H7 (cell line): Measurements from ENCODE around the gene GNG4. TPM values are rescaled to one million over a fixed set of nuclear protein-coding genes. Genes with fewer than 3 reads are reported as not detected.
"Not testable (repeated sequence)": the region's sequence is repeated elsewhere in the genome, so short reads cannot be mapped to it uniquely, and the experiment has no call there.

Source experiments
- DNase-seq: peaks from one replicate; pipeline ENCODE4 v3.0.0; 2012
- H3K27me3 ChIP-seq: 2 replicates; pipeline ENCODE4 v1.6.0; 2011; ENCODE audit warnings: mild to moderate bottlenecking, low read length; ENCODE audit not compliant: control insufficient read depth, insufficient read depth
- H3K36me3 ChIP-seq: replicated peaks from 2 replicates; pipeline ENCODE4 v1.5.1; 2011; ENCODE audit warnings: low read length; ENCODE audit not compliant: control insufficient read depth, insufficient read depth
- H3K4me3 ChIP-seq: 2 replicates; pipeline ENCODE4 v1.5.1; 2011; ENCODE audit warnings: low read depth, mild to moderate bottlenecking, control low read depth, low read length, moderate library complexity; ENCODE audit not compliant: insufficient read depth
- total RNA-seq: library from RNA; depleted of rRNA; stranded (reverse); fragments of >200 nt; shearing (Covaris generic); gene quantifications from 2 replicates; pipeline ENCODE4 v1.2.3, GENCODE V29; 2014

Gene GNG4
- total RNA-seq, 1 experiment from 2014 or later, result 39.0 TPM

DNA sequence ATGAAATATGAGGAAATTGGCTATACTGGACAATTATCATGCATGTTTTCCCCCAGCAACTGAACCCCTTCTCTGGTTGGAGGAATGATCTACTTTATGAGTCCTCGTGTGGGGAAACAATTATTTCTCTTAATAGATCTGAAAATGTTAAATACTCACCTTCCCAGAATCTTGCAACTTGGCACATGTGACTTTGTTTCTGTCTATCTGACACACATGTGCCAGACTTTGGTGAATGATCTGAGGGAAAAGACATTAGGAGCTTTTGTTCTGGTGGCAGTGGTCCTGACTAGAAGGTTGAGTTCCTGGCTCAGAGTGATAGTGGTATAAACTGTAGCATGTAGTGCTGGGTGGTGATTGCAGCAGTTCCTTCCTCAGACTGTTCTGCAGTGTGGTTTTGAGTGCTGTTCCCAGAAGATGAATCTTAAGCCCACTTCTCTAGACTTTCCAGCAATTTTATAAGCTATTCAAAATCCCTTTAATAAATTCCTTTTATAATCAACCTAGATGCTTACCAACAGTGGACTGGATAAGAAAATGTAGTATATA, 86.0 kb downstream of the GNG4 start:
- Histone ChIP-seq H3K27me3 (no peaks in the 10 kb centered on the region), H3K4me3 (no peak overlapping the region), H3K36me3 (no peaks in the 10 kb centered on the region)
- no peak for DNase-seq

DNA sequence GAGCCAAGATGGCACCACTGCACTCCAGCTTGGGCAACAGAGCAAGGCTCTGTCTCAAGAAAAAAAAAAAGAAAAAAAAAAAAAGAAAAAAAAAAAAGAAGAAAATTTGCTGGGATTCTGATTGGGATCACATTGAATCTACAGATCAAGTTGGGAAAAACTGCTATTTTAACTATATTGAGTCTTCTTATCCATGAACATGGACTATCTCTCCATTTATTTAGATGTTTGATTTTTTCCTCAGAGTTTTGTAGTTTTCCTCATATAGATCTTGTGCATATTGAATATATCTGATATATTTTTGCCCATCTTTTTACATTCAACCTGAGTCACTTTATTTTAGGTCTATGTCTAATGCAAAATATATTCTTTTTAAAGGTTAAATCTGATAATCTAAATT, 87.0 kb downstream of the GNG4 start:
- Histone ChIP-seq H3K36me3 (no peaks in the 10 kb centered on the region), H3K27me3 (no peaks in the 10 kb centered on the region), H3K4me3 (no peak overlapping the region)
- no peak for DNase-seq

DNA sequence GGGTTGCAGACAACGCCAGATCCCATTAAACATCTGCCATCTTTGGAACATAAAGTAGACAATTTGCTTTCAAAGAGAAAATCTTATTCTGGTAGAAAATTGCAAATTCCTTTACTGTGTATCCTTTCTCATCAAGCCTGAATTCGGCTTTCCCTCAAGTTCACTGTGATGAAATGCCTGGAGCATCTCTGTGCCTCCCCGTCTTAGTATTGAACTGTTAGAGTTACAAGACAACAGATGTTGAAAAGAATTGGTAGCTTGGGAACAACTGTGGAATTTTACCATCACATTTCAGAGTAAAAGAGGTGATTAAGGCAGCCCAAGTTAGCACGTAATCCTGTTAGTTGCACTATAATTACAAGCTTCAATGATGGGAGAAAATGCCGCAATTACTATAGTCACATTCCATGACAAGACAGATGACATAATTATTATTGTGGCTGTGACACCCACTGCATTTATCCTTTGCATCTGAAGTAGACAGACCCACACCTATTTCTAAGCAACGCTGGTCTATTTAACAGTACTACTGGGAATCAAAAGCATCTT, 90.9 kb downstream of the GNG4 start:
- H3K27me3 ChIP-seq, result no peaks in the 10 kb centered on the region
- no peak for DNase-seq

DNA sequence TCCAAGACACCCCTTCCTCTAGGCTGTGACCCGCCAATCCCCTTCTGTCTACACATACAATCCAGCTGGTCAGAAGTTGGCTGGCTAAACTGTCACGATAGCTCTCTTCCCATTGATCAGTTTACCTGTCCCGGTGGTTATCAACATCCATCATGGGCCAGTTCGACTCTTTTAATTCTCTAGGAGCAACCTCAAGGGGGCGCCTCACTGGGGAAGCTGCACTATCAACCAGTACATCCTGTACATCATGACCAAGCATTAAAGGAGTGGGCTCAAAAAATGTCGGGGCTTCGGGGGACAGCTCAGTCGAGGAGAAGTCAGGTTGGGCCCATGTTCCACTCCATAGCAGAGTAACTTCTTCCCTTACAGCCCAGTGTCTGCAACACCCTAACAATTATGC, 92.1 kb downstream of the GNG4 start:
- Histone ChIP-seq H3K4me3 (no peak overlapping the region), H3K36me3 (no peaks in the 10 kb centered on the region), H3K27me3 (no peaks in the 10 kb centered on the region)
- DNase-seq, result peak; percentile 72

More for the DNA sequence above, 90.9 kb downstream of the GNG4 start:
- H3K4me3 ChIP-seq, result no peak overlapping the region
- H3K36me3 ChIP-seq, result no peaks in the 10 kb centered on the region

DNA sequence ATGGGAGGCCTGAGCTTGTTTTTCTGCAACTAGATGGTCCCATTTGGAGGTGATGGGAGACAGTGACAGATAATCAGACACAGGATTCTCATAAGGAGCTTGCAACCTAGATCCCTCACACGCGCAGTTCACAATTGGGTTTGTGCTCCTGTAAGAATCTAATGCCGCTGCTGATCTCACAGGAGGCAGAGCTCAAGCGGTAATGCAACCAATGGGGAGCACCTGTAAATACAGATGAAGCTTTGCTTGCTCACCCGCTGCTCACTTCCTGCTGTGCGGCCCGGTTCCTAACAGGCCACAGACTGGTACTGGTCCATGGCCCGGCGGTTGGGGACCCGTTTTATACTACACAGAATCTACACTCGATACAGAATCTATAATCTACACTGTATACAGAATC, 92.8 kb downstream of the GNG4 start:
- H3K36me3 ChIP-seq, result no peaks in the 10 kb centered on the region
- DNase-seq, result no peak
- H3K27me3 ChIP-seq, result no peaks in the 10 kb centered on the region
- H3K4me3 ChIP-seq, result no peak overlapping the region

DNA sequence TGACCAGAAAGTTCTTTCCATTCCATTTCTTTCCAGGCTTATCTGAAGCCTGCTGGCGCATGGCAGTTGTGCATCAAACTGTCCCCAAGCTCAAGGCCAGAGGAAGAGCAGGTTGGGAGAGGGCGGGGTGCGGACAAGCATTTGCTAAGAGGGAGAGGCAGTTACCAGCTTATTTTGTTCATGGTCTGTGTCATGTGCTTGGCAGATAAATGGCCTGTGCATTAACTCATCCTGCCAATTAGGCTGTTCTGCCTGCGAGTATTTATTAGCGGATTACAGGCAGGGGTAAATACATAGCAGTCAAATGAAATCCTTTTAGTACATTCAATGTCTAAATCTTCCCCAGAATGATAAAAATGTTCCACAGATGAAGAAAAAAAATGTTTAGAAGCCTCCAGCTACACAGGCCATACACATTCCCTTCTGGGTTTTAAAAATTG, 96.5 kb downstream of the GNG4 start:
- Histone ChIP-seq H3K36me3 (no peaks in the 10 kb centered on the region), H3K27me3 (no peaks in the 10 kb centered on the region), H3K4me3 (no peak overlapping the region)
- DNase-seq, result no peak

DNA sequence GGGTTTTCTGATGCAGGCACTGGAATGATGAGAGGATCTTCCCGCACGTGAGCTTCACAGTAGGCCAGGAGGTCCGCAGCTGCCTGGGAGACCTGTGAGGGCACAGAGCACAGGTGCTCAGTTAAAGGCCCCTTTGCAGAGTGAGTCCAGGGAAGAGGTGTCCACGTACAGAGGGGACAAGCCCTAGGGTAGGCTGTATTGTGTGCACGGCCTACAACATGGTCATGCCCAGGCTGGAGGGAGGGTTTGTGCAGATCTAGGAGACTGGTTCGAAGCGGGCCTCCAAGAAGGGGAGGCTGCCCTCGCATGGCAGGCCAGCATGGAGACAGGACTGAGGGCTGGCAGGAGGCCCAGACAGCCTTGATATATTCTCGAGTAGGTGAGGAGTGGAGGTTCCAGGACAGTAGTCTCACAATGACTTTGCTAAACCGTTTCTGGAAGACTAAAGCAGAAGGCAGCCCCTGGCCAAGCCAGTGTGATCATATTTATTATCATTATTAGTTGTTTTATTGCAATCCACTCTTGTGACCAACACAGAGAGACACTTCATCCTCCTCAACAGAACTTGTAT, 97.4 kb downstream of the GNG4 start:
- no peaks in the 10 kb centered on the region for H3K36me3 ChIP-seq
- no peak for DNase-seq
- no peak overlapping the region for H3K4me3 ChIP-seq
- no peaks in the 10 kb centered on the region for H3K27me3 ChIP-seq

DNA sequence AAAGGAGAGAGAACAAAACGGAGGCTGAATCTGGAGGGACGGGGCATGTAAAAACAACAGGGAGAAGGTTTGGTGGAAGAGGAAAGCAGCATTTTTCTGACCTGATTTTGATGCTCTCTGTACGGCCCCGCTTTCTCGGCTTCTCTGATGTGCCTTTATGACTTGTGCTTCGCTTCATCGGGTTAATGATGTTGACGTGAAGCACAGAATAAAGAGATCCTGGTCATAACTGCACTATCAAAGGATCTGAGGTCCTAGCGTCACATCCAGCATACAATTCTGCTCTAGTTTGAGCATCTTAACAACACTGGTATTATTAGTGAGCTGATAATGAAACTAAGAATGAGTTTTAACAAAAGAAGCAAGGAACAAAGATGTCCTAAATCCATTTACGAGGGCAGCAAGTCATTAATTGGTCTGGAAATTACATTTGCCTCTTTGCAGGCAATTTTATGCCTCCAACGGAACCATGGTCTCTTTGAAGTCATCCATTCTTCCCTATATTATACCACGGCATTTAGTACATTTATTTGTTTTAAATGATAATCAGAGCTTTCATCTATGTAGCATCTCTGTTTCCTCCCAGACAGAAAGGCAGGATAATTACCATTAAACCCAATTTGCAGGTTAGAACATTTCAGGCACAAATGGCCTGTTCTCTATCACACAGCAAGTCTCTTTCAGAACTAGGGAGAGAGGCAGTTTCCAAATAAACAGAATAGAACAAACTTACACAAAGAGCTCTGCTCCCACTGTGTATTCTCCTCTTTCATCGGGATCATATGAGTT, 100.0 kb downstream of the GNG4 start:
- Histone ChIP-seq H3K36me3 (no peaks in the 10 kb centered on the region), H3K4me3 (no peak overlapping the region), H3K27me3 (no peaks in the 10 kb centered on the region)
- no peak for DNase-seq

DNA sequence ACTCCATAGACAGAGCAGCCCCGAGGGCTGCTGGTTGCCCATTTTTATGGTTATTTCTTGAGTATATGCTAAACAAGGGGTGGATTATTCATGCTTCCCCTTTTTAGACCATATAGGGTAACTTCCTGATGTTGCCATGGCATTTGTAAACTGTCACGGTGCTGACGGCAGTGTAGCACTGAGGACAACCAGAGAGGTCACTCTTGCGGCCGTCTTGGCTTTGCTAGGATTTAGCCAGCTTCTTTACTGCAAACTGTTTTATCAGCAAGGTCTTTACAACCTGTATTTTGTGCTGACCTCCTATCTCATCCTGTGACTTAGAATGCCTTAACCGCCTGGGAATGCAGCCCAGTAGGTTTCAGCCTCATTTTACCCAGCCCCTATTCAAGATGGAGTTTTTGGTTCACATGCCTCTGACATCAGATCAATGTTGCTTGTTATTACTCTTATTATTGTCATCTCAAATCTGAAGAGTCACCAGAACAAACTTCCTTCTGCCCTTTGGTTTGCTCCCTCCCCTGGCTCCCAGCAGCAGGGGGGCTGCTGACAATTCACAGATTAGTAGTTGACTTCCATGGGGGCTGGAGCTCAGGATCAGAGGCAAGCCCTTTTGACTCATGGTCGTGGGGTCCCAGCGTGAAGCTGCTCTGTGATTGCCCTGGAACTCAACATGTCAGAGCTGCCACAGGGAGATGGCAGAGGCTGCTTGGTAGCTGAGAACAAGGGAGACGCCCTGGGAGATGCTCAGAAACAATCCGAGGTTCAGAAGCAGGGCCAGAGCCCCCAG, 103.0 kb downstream of the GNG4 start:
- DNase-seq, result peak; percentile 51

DNA sequence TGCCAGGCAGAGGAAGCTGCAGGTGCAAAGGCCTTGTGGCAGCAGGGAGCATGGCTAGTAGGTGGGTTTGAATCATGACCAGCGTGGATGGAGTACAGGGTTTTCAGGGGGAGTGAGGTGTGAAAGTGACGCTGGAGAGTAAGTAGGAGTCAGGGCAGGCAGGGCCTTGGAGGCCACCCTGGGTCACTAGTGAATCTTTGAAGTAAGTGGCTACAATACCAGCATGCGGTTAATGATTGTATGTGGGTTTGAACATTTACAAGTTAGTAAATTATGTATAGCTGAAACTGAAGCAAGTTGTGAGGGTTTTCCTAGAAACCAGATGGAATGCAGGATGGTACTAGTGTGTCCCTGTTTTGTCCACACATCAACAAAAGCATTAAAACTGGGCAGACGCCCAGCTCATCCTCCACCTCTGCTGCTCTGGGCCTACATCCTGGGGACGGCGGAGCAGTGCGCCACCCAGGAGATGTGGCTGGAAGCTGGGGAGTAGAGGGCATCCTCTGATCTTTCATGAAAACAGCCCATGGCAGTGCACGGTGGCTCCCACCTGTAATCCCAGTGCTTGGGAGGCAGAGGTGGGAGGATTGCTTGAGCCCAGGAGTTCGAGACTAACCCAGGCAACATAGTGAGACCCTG, 104.2 kb downstream of the GNG4 start:
- no peaks in the 10 kb centered on the region for H3K27me3 ChIP-seq
- H3K36me3 ChIP-seq, result no peaks in the 10 kb centered on the region
- no peak overlapping the region for H3K4me3 ChIP-seq
- DNase-seq, result no peak

More for the DNA sequence above, 103.0 kb downstream of the GNG4 start:
- H3K4me3 ChIP-seq, H3K27me3 ChIP-seq, H3K36me3 ChIP-seq: not testable (repeated sequence)

DNA sequence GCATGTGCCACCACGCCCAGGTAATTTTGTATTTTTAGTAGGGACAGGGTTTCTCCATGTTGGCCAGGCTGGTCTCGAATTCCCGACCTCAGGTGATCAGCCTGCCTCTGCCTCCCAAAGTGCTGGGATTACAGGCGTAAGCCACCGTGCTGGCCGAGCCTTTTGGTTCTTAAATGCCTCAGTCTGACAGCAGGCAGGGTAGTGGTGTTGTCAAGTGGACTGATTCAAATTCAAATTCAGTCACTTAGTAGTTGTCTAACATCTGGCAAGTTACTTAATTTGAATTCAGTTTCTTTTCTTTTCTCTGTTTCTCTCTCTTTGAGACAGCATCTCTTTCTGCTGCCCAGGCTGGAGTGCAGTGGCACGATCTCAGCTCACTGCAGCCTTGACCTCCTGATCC, 106.7 kb downstream of the GNG4 start:
- not testable (repeated sequence) for H3K36me3 ChIP-seq, DNase-seq, H3K27me3 ChIP-seq, H3K4me3 ChIP-seq

DNA sequence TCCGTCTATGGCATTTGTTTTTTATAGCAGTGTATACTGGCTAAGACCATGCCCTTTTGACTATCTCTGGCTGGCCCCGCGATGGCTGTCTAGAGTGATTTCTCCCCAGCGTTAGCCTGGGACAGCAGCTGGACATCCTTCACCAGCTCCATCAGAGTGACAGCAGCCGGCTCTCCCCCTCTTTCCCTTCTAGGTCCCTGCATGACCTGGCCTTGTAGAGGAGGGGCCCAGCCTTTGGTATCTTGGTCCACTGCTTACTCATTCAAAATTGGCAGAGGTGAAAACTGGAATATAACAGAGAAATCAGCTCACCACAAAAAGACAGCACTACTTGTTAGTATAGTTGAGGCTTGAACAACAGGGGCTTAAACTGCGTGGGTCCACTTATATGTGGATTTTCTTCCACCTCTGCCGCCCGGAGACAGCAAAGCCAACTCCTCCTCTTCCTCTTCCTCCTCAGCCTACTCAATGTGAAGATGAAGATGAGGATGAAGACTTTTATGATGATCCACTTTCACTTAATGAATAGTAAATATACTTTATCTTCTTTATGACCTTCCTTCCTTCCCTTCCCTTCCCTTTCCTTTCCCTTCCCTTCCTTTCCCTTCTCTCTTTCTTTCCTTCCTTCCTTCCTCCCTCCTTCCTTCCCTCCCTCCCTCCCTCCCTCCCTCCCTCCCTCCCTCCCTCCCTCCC, 116.0 kb downstream of the GNG4 start:
- Histone ChIP-seq H3K4me3 (no peak overlapping the region), H3K36me3 (no peaks in the 10 kb centered on the region), H3K27me3 (no peaks in the 10 kb centered on the region; the same call in 1 of the 2 replicates)
- DNase-seq, result no peak

DNA sequence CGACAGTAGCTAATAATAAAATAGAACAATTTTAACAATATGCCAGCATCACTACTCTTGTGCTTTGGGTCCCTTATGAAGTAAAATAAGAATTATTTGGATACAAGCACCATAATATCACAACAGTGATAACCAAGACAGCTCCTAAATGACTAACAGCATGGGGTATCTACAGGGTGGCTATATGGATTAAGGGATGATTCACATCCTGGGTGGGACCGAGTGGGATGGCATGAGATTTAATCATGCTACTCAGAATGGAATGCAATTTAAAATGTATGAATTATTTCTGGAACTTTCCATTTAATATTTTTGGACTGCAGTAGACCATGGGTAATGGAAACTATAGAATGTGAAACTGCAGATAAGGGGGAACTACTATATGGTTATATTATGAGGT, 117.2 kb downstream of the GNG4 start:
- no peak overlapping the region for H3K4me3 ChIP-seq
- no peaks in the 10 kb centered on the region for H3K36me3 ChIP-seq
- H3K27me3 ChIP-seq, result no peaks in the 10 kb centered on the region; the same call in 1 of the 2 replicates
- no peak for DNase-seq
